Prostate gland (tissue), 2 donors: ENCODE results near the gene RCVRN.

Source experiments
- POLR2A ChIP-seq: fragments of 450-650 bp; IDR thresholded peaks from one replicate; pipeline ENCODE4 v1.6.1; 2016; ENCODE audit warnings: antibody characterized with exemption, mild to moderate bottlenecking
- TF ChIP-seq, protein P1 (sequence below), 4 experiments: fragments of 200-600 bp in 2 of 4; fragments of 450-650 bp in 2 of 4; sonication (generic) in 2 of 4; IDR thresholded peaks; 1 replicate in 3 of 4; 2 replicates in 1 of 4; pipeline ENCODE4 v1.5.1; 2016 to 2019; ENCODE audit warnings: antibody characterized with exemption in 4 of 4, mild to moderate bottlenecking in 2 of 4, moderate library complexity in 2 of 4

- TF ChIP-seq POLR2A: no peak
- TF ChIP-seq, protein P1, sequence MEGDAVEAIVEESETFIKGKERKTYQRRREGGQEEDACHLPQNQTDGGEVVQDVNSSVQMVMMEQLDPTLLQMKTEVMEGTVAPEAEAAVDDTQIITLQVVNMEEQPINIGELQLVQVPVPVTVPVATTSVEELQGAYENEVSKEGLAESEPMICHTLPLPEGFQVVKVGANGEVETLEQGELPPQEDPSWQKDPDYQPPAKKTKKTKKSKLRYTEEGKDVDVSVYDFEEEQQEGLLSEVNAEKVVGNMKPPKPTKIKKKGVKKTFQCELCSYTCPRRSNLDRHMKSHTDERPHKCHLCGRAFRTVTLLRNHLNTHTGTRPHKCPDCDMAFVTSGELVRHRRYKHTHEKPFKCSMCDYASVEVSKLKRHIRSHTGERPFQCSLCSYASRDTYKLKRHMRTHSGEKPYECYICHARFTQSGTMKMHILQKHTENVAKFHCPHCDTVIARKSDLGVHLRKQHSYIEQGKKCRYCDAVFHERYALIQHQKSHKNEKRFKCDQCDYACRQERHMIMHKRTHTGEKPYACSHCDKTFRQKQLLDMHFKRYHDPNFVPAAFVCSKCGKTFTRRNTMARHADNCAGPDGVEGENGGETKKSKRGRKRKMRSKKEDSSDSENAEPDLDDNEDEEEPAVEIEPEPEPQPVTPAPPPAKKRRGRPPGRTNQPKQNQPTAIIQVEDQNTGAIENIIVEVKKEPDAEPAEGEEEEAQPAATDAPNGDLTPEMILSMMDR (IDR thresholded peaks at IDR 0.05): no peak
Measured at GRCh38 chr17:9859781-9860180, 45.3 kb downstream of the RCVRN start.
